ENCODE measurements around the gene ZFP14.

The ZFP14 gene

GRCh38 chr19:36378625-36379509 is at the start of gene ZFP14:
Gene ZFP14, minus strand, starts transcription at chr19:36379201. Its CDS starts 11,309 bp downstream, at chr19:36367892.
- peak; percentile 70 to 90 for DNase-seq

- no peak for DNase-seq
Measured at GRCh38 chr19:36423925-36424324, 44.9 kb upstream of the ZFP14 start.

GRCh38 chr19:36421749-36422481 is 42.9 kb upstream of the ZFP14 start:
- DNase-seq, result no peak

GRCh38 chr19:36420961-36421748 is 42.2 kb upstream of the ZFP14 start:
- no peak for DNase-seq

- peak; percentile 49 to 51 for DNase-seq
Measured at GRCh38 chr19:36418287-36419001, 39.4 kb upstream of the ZFP14 start, which contains the start of gene ZFP82. Gene ZFP82, minus strand, starts transcription at chr19:36418644. Its CDS starts 8,855 bp downstream, at chr19:36409789.

- no peak for DNase-seq
Measured at GRCh38 chr19:36417752-36418286, 38.8 kb upstream of the ZFP14 start.

- no peak for DNase-seq
Measured at GRCh38 chr19:36409841-36410240, 30.8 kb upstream of the ZFP14 start.

GRCh38 chr19:36408101-36408500 is 29.1 kb upstream of the ZFP14 start:
- no peak for DNase-seq

GRCh38 chr19:36404498-36404897 is 25.5 kb upstream of the ZFP14 start:
- no peak for DNase-seq

- no peak for DNase-seq
Measured at GRCh38 chr19:36401475-36401874, 22.5 kb upstream of the ZFP14 start.

GRCh38 chr19:36398571-36398970 is 19.6 kb upstream of the ZFP14 start:
- DNase-seq, result no peak

- no peak for DNase-seq
Measured at GRCh38 chr19:36392916-36393673, 14.1 kb upstream of the ZFP14 start.

- no peak for DNase-seq
Measured at GRCh38 chr19:36379510-36379819, 464 bp upstream of the ZFP14 start.

GRCh38 chr19:36377541-36378178 is 1.3 kb downstream of the ZFP14 start:
- no peak for DNase-seq

- no peak for DNase-seq
Measured at GRCh38 chr19:36373638-36374156, 5.3 kb downstream of the ZFP14 start.

- DNase-seq, result no peak
Measured at GRCh38 chr19:36371886-36372285, 7.1 kb downstream of the ZFP14 start.

- no peak for DNase-seq
Measured at GRCh38 chr19:36363845-36364244, 15.2 kb downstream of the ZFP14 start.

- DNase-seq, result no peak
Measured at GRCh38 chr19:36340786-36341372, 38.1 kb downstream of the ZFP14 start.

- DNase-seq, result peak in 1 of 2 donors; percentile 86
Measured at GRCh38 chr19:36331353-36332228, 47.4 kb downstream of the ZFP14 start.

Measured in bone marrow (tissue), 2 donors.